ENCODE results near the gene SH2D1A.

The SH2D1A gene

GRCh38 chrX:124421898-124422655 is 75.7 kb downstream of the SH2D1A start:
- DNase-seq (ENCODE audit: low read depth), result no peak
